Measurements from ENCODE around the gene RLF. TPM values are rescaled to one million over a fixed set of nuclear protein-coding genes. Genes with fewer than 3 reads are reported as not detected.

Gene RLF
- total and polyA plus RNA-seq, 2 donors from 2014 or later: 3.5 to 15.8 TPM

DNA sequence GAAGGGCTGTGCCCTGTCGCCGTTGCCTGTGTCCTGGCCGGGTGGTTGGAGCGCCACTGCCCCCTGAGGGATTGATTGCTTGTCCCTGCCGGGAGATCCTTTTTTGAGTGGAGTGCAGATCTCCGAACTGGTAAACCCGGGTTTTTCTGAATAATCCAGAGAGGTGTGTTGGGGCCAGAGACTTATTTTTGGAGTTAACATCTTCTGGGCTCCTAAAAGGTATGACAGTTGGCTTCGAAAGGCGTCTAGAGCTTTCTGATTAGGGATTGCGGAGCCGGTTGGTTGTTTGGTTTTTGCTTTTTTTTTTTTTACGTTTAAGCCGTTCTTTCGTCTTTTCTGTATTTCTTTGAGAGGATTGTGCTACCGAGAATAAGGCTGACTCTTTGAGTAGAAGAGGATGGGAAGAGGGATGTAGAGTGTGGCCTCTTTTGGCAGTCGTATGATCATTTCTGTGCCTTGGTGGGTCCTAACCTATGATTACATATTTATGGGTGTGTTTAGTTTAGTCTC is 756 bp downstream of the RLF start:
- Histone ChIP-seq H3K4me1 (ENCODE audit: control insufficient read depth in 2 of 3, insufficient read depth in 2 of 3, low read depth in 1 of 3, low read length in 3 of 3) (peaks cover 0 to 8% (median 3%) of the 10 kb centered on the region in 3 donors), H3K9ac (ENCODE audit: low read length in 3 of 3) (peak overlapping the region; percentile 31 to 93 (median 87)), H3K36me3 (ENCODE audit: control insufficient read depth in 2 of 3, insufficient read depth in 3 of 3, low read length in 3 of 3) (no peaks in the 10 kb centered on the region), H3K4me3 (ENCODE audit: low read length in 3 of 3) (peak overlapping the region; percentile 81 to 98 (median 96)), H3K27ac (ENCODE audit: low read depth in 2 of 2, low read length in 2 of 2) (peak overlapping the region; percentile 89 to 96), H3K9me3 (ENCODE audit: control insufficient read depth in 2 of 3, insufficient read depth in 1 of 3, low read length in 3 of 3) (no peaks in the 10 kb centered on the region), H3K27me3 (ENCODE audit: control insufficient read depth, insufficient read depth, low read length) (no peaks in the 10 kb centered on the region)
- FAIRE-seq (no peak), DNase-seq (no peak)
- intact Hi-C loops (cut with DNase I): no loop called here
- TF ChIP-seq, protein P1, sequence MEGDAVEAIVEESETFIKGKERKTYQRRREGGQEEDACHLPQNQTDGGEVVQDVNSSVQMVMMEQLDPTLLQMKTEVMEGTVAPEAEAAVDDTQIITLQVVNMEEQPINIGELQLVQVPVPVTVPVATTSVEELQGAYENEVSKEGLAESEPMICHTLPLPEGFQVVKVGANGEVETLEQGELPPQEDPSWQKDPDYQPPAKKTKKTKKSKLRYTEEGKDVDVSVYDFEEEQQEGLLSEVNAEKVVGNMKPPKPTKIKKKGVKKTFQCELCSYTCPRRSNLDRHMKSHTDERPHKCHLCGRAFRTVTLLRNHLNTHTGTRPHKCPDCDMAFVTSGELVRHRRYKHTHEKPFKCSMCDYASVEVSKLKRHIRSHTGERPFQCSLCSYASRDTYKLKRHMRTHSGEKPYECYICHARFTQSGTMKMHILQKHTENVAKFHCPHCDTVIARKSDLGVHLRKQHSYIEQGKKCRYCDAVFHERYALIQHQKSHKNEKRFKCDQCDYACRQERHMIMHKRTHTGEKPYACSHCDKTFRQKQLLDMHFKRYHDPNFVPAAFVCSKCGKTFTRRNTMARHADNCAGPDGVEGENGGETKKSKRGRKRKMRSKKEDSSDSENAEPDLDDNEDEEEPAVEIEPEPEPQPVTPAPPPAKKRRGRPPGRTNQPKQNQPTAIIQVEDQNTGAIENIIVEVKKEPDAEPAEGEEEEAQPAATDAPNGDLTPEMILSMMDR (IDR thresholded peaks at IDR 0.05; ENCODE audit: borderline replicate concordance, extremely low read depth, insufficient read depth): no peak

DNA sequence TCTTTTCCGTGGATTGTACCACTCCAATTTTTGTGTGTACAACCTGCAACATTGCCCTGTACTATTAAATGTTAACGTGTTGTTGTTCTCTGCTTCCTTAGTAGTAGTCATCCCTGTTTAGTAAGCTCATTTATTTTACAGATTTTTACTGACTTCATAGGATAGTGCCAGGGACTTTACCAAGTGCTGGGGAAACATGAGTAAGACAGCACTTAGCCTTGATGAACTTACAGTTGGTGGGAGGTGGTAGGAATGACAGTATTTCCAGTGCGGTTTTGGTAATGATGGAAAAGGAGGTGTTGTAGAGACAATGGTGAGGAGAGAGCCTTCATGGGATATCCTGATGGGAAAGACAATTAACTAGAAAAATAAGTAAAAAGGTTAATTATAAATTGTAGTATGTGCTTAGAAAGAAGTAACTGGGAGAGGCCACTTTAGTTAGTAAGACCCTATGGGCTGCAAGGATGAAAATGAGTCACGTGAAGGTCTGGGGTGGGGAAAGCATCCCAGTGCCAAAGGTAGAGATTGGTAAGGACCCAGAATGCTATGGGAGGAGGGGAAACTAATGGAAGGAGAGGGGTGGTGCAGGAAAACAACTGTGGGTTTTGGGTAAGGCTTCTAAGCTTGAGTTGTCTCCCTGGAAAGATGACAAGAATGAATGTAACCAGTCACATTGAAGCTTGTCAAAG is 1.7 kb downstream of the RLF start:
- Histone ChIP-seq H3K27me3 (ENCODE audit: control insufficient read depth, insufficient read depth, low read length) (no peaks in the 10 kb centered on the region), H3K36me3 (ENCODE audit: control insufficient read depth in 2 of 3, insufficient read depth in 3 of 3, low read length in 3 of 3) (no peaks in the 10 kb centered on the region), H3K9me3 (ENCODE audit: control insufficient read depth in 2 of 3, insufficient read depth in 1 of 3, low read length in 3 of 3) (no peaks in the 10 kb centered on the region), H3K4me1 (ENCODE audit: control insufficient read depth in 2 of 3, insufficient read depth in 2 of 3, low read depth in 1 of 3, low read length in 3 of 3) (peaks cover 0 to 8% (median 3%) of the 10 kb centered on the region in 3 donors), H3K9ac (ENCODE audit: low read length in 3 of 3) (peak overlapping the region; percentile 31 to 93 (median 87)), H3K27ac (ENCODE audit: low read depth in 2 of 2, low read length in 2 of 2) (no peak overlapping the region), H3K4me3 (ENCODE audit: low read length in 3 of 3) (peak overlapping the region; percentile 81 to 98 (median 96))
- TF ChIP-seq, protein P1 (IDR thresholded peaks at IDR 0.05; ENCODE audit: borderline replicate concordance, extremely low read depth, insufficient read depth): no peak
- intact Hi-C loops (cut with DNase I): no loop called here
- DNase-seq: peak in 1 of 5 donors; percentile 7
- no peak for FAIRE-seq

DNA sequence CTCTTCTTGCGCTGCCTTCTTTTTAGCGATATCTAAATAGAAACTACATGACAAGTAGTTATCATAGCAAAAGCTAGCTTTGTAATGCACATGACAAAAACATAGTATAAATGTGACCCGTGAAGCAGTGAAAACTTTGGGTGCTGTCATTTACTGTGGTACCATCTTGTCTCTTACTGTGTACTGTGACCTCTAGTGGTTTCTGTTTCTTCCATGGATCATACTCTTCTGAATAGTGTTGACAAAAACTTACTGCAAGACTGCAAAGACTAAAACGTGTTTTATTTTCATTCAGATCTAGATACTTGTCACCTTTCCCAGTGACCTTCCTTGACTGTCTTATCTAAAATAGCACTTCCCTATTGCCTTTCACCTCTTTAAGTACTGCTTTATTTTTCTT is 6.1 kb downstream of the RLF start:
- DNase-seq: no peak
- no peak overlapping the region for H3K4me3 ChIP-seq (ENCODE audit: low read length in 3 of 3)
- H3K27me3 ChIP-seq (ENCODE audit: control insufficient read depth, insufficient read depth, low read length): no peaks in the 10 kb centered on the region
- TF ChIP-seq, protein P1 (IDR thresholded peaks at IDR 0.05; ENCODE audit: borderline replicate concordance, extremely low read depth, insufficient read depth): no peak
- no peak overlapping the region for H3K9ac ChIP-seq (ENCODE audit: low read length in 3 of 3)
- FAIRE-seq: no peak
- peaks cover 0 to 8% (median 3%) of the 10 kb centered on the region in 3 donors for H3K4me1 ChIP-seq (ENCODE audit: control insufficient read depth in 2 of 3, insufficient read depth in 2 of 3, low read depth in 1 of 3, low read length in 3 of 3)
- intact Hi-C loops (cut with DNase I): no loop called here
- no peak overlapping the region for H3K27ac ChIP-seq (ENCODE audit: low read depth in 2 of 2, low read length in 2 of 2)
- no peaks in the 10 kb centered on the region for H3K9me3 ChIP-seq (ENCODE audit: control insufficient read depth in 2 of 3, insufficient read depth in 1 of 3, low read length in 3 of 3)
- H3K36me3 ChIP-seq (ENCODE audit: control insufficient read depth in 2 of 3, insufficient read depth in 3 of 3, low read length in 3 of 3): no peaks in the 10 kb centered on the region
